HL-60 (cell line): Measurements from ENCODE around the gene HYAL1.

ENCODE experiments used
- CTCF ChIP-seq: IDR thresholded peaks from one replicate; pipeline ENCODE4 v1.5.1; 2011; ENCODE audit warnings: low read length, control low read depth, inconsistent platforms; ENCODE audit not compliant: insufficient read depth
- GABPA ChIP-seq: IDR thresholded peaks from 2 replicates; pipeline ENCODE4 v1.6.1; 2012; ENCODE audit warnings: low read depth
- POLR2AphosphoS5 ChIP-seq: IDR thresholded peaks from 2 replicates; pipeline ENCODE4 v1.6.1; 2012; ENCODE audit warnings: low read depth
- REST ChIP-seq: IDR thresholded peaks from 2 replicates; pipeline ENCODE4 v1.6.1; 2012; ENCODE audit warnings: low read depth; ENCODE audit not compliant: insufficient replicate concordance
- SPI1 ChIP-seq: IDR thresholded peaks from 2 replicates; pipeline ENCODE4 v1.6.1; 2012; ENCODE audit warnings: low read depth, mild to moderate bottlenecking, borderline replicate concordance

DNA sequence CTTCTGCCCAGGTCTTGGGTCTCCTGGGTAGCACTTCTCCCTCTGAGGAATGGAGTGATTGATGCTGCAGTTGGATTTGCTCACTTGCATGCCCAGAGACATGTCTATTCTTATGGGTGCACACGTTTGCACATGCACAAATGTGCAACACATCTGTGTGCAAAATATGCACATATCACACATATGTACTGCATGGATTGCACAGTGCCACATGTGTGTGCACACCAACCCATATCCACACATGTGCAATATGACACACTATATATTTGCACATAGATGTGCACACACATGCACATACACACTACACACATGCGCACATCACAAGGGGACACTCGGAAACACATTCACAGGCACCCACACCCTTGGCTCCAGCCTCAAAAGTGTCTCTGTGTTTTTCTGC lies 35.1 kb downstream of the HYAL1 start:
- TF ChIP-seq CTCF (no peak), POLR2AphosphoS5 (no peak), GABPA (no peak), REST (no peak), SPI1 (no peak)
